Stimulated activated naive CD8-positive, alpha-beta T cell treated with anti-CD3 and anti-CD28 coated beads, Interleukin-15, Interleukin-2, amounts not matched to agents 100 ng/mL and 50 ng/mL, for 24 hours (primary cell): ENCODE measurements around the gene MBD3L2B.
"Not testable (repeated sequence)": the region's sequence is repeated elsewhere in the genome, so short reads cannot be mapped to it uniquely, and the experiment has no call there.

ENCODE experiments used
- H3K27ac Mint-ChIP-seq: one replicate; pipeline ENCODE4 v1.8.0; 2021; ENCODE audit warnings: mild to moderate bottlenecking, mixed read lengths
- H3K27me3 Mint-ChIP-seq: one replicate; pipeline ENCODE4 v1.8.0; 2021; ENCODE audit warnings: mixed read lengths
- H3K36me3 Mint-ChIP-seq: one replicate; pipeline ENCODE4 v1.8.0; 2021; ENCODE audit warnings: low read depth, mixed read lengths
- H3K4me1 Mint-ChIP-seq: one replicate; pipeline ENCODE4 v1.8.0; 2021; ENCODE audit warnings: low read depth, mixed read lengths
- H3K4me3 Mint-ChIP-seq: one replicate; pipeline ENCODE4 v1.8.0; 2021; ENCODE audit warnings: mild to moderate bottlenecking, mixed read lengths
- H3K9me3 Mint-ChIP-seq: one replicate; pipeline ENCODE4 v1.8.0; 2021; ENCODE audit warnings: mixed read lengths

Gene MBD3L2B

GRCh38 chr19:7021331-7021730, at the start of gene MBD3L2B:
Gene MBD3L2B (minus strand): TSS chr19:7021431. CDS start chr19:7021397, 34 bp downstream.
- H3K4me1 Mint-ChIP-seq, H3K4me3 Mint-ChIP-seq, H3K36me3 Mint-ChIP-seq, H3K27me3 Mint-ChIP-seq, H3K27ac Mint-ChIP-seq, H3K9me3 Mint-ChIP-seq: not testable (repeated sequence)

- H3K4me1 Mint-ChIP-seq = peaks cover 28% of the 10 kb centered on the region
- no peaks in the 10 kb centered on the region for H3K9me3 Mint-ChIP-seq
- H3K27ac Mint-ChIP-seq = peak overlapping the region; percentile 85
- H3K27me3 Mint-ChIP-seq = no peaks in the 10 kb centered on the region
- peaks cover 33% of the 10 kb centered on the region for H3K36me3 Mint-ChIP-seq
- H3K4me3 Mint-ChIP-seq = peak overlapping the region; percentile 95
Observed at GRCh38 chr19:7069904-7070226, 48.6 kb upstream of the MBD3L2B start.

DNA sequence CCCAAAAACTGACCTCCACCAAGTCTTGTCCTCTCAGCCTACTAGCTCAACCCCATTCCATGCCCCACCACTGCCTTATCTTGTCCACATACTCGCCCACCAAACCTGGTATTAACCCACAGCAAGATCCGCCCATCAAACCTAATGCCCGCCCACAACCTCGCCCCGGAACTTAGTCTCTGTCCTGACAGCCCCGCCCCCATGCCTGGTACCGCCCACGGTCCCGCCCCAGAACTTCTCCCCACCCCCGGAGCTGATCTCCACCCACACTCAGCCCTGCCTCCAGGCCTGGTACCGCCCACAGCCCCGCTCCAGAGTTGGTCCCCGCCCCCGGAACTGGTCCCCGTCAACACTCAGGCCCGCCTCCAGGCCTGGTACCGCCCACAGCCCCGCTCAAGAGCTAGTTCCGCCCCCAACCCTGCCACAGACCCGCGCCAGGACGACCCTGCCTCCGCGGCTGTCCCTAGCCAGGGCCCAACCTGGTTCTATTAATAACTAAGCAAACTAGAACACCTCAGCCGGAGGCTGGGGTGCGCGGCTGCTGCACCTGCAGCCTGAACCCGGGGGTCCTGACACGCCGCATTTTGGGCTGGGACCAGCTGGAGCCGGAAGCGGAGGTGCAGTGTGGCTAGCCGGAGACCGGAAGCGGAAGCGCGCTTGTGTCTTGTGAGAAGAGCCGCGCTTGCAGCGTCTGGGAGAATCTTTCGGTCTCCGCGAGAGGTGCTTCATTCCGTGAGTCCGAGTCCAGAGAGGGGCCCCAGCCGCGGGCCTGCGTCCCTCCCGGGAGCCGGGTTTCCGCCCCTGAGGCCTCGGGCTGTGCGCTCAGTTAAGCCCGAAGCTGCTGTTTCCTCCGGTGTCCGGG, 48.0 kb upstream of the MBD3L2B start, which contains the start of gene ZNF557:
Gene ZNF557 (plus strand): TSS at position 662 of the 862 bp plus-strand sequence. CDS start 5,372 bp downstream, outside the sequence.
- peaks cover 27% of the 10 kb centered on the region for H3K36me3 Mint-ChIP-seq
- no peaks in the 10 kb centered on the region for H3K27me3 Mint-ChIP-seq
- H3K4me1 Mint-ChIP-seq = peaks cover 28% of the 10 kb centered on the region
- peak within 1 kb of the TSS; percentile 85 for H3K27ac Mint-ChIP-seq
- peak within 1 kb of the TSS; percentile 95 for H3K4me3 Mint-ChIP-seq
- H3K9me3 Mint-ChIP-seq = no peaks in the 10 kb centered on the region

- Mint-ChIP-seq H3K27ac (peak overlapping the region; percentile 85), H3K36me3 (peaks cover 21% of the 10 kb centered on the region), H3K4me1 (peaks cover 28% of the 10 kb centered on the region), H3K9me3 (no peaks in the 10 kb centered on the region), H3K4me3 (peak overlapping the region; percentile 95), H3K27me3 (no peaks in the 10 kb centered on the region)
Observed at GRCh38 chr19:7068599-7068998, 47.4 kb upstream of the MBD3L2B start.

DNA sequence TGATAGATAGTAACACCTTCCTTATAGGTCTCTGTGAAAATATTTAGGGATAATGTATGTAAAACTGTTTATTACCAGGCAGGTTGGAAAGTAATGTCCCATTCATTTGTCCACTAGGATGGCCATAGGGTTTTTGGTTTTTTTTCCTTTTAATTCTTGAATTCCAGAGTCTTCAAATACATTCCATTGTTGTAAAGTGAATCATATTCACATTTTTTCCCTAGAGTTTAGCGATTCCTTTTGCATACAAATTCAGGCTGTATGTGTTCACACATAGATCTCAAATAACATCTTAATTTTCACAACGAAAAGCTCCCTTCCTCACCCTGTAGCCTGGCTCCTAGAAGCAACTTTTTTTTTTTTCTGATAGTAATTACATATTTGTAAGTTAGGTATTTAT, 46.5 kb upstream of the MBD3L2B start:
- Mint-ChIP-seq H3K27me3 (no peaks in the 10 kb centered on the region), H3K36me3 (peaks cover 15% of the 10 kb centered on the region), H3K4me1 (peaks cover 28% of the 10 kb centered on the region), H3K4me3 (no peak overlapping the region), H3K27ac (no peak overlapping the region), H3K9me3 (no peaks in the 10 kb centered on the region)

DNA sequence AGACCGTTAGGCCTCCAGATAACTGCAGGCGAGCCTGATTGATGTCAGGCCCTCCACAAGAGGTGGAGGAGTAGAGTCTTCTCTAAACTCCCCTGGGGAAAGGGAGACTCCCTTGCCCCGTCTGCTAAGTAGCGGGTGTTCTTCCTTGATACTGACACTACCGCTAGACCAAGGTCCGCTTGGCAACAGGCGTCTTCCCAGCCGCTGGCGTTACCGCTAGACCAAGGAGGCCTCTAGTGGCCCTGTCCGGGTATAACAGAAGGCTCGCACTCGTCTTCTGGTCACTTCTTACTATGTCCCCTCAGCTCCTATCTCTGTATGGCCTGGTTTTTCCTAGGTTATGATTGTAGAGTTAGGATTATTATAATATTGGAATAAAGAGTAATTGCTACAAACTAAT, 45.9 kb upstream of the MBD3L2B start:
- H3K27ac Mint-ChIP-seq, H3K36me3 Mint-ChIP-seq, H3K9me3 Mint-ChIP-seq, H3K4me3 Mint-ChIP-seq, H3K27me3 Mint-ChIP-seq: not testable (repeated sequence)
- peaks cover 22% of the 10 kb centered on the region for H3K4me1 Mint-ChIP-seq

DNA sequence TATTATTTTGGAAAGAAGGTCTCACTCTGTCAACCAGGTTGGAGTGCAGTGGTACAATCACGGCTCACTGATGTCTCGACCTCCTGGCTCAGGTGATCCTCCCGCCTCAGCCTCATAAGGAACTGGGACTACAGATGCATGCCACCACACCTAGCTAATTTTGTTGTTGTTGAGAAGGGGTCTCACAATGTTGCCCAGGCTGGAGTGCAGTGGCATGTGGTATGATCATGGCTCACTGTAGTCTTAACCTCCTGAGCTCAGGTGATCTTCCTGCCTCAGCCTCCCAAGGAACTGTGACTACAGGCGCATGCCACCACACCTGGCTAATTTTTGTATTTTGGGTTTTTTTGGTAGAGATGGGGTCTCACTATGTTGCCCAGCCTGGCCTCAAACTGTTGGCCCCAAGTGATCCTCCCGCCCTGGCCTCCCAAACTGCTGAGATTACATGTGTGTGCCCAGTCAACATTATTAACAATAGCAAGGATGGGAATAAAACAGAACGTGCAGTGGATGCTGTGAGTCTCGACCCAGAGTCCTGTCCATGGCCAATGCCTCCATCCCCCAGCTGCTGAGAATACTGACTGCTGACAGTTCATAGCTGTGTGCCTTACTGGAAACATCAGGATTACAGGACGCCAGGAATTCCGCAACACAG, 42.7 kb upstream of the MBD3L2B start:
- H3K27me3 Mint-ChIP-seq = no peaks in the 10 kb centered on the region
- no peaks in the 10 kb centered on the region for H3K9me3 Mint-ChIP-seq
- H3K4me1 Mint-ChIP-seq = peaks cover 2% of the 10 kb centered on the region
- H3K4me3 Mint-ChIP-seq = no peak overlapping the region
- no peak overlapping the region for H3K27ac Mint-ChIP-seq
- no peaks in the 10 kb centered on the region for H3K36me3 Mint-ChIP-seq

GRCh38 chr19:7063339-7063738, 42.1 kb upstream of the MBD3L2B start:
- no peak overlapping the region for H3K27ac Mint-ChIP-seq
- H3K4me3 Mint-ChIP-seq = no peak overlapping the region
- no peaks in the 10 kb centered on the region for H3K27me3 Mint-ChIP-seq
- no peaks in the 10 kb centered on the region for H3K4me1 Mint-ChIP-seq
- H3K36me3 Mint-ChIP-seq = no peaks in the 10 kb centered on the region
- H3K9me3 Mint-ChIP-seq = no peaks in the 10 kb centered on the region

DNA sequence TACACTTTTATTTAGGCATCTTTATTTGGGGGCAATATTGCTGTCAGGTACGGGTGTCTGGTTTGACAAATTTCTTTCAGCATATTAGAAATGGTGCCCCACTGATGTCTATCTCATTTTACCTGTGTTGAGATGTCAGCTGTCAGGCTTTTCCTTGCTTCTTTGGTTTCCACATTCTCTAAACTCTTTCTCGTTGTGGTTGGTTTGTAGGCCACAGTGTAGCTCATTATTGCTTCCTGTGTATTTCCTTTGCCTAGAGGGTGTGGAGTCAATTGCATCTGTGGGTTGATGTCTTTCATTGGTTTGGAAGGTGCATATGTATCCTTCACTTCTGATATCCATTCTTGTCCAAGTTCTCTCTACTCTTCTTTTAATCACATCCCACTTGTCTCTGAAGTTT, 38.7 kb upstream of the MBD3L2B start:
- not testable (repeated sequence) for H3K36me3 Mint-ChIP-seq, H3K4me1 Mint-ChIP-seq

DNA sequence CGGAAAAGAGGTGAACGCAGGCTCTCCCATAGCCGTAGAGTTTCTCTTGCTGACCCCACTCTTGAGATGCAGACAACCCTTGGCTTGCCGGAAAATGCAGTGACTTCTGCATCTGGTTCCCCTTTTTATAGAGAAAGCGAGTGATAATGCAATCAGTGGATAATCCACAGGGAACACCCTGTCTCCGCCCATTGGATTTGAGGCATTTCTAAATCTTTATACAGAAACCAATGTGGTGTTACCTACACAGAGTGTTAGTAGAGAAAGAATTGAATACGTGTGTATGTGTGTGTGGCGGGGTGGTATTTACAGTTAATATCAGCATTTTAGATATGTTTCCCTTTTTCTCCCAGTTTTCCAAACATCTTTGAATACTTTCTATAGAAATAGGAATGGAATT, 37.3 kb upstream of the MBD3L2B start, which contains the start of gene MBD3L3:
Gene MBD3L3 (minus strand): TSS at position 101 of the 400 bp plus-strand sequence. CDS start 71 bp downstream, at position 30.
- H3K36me3 Mint-ChIP-seq, H3K27me3 Mint-ChIP-seq, H3K4me1 Mint-ChIP-seq, H3K27ac Mint-ChIP-seq, H3K9me3 Mint-ChIP-seq, H3K4me3 Mint-ChIP-seq: not testable (repeated sequence)

More for the DNA sequence above, 38.7 kb upstream of the MBD3L2B start:
- H3K27ac Mint-ChIP-seq, H3K9me3 Mint-ChIP-seq, H3K27me3 Mint-ChIP-seq, H3K4me3 Mint-ChIP-seq: not testable (repeated sequence)

DNA sequence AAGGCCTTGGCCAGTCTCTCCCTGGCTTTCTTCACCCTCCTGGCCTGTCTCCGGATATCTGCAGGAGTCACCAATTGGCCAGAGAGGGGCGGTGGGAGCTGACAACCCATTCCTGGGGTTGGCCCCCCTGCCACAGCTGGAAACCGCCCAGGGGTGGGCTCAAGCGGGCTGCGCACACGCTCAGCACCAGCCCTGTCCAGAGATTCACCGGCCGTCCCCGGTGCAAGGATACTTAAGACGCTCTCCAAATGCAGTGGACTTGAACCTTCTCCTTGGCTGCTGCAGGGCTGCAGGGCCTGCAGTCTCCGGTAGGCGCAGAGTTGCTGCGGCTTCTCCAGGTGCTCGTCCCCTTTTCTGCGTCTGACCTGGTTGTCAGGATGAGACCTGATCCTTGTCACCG, 35.1 kb upstream of the MBD3L2B start:
- H3K27ac Mint-ChIP-seq, H3K9me3 Mint-ChIP-seq, H3K4me3 Mint-ChIP-seq, H3K4me1 Mint-ChIP-seq, H3K27me3 Mint-ChIP-seq, H3K36me3 Mint-ChIP-seq: not testable (repeated sequence)

DNA sequence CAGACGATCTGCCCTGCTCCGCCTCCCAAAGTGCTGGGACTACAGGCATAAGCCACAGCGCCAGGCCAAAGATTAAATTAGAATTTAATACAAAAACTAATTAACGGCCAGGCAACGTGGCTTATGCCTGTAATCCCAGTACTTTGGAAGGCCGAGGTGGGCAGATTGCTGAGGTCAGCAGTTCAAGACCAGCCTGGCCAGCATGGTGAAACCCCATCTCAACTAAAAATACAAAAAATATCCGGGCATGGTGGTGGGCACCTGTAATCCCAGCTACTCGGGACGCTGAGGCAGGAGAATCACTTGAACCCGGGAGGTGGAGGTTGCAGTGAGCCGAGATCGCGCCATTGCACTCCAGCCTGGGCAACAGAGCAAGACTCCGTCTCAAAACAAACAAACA, 34.4 kb upstream of the MBD3L2B start:
- H3K27me3 Mint-ChIP-seq, H3K4me3 Mint-ChIP-seq, H3K4me1 Mint-ChIP-seq, H3K36me3 Mint-ChIP-seq, H3K9me3 Mint-ChIP-seq, H3K27ac Mint-ChIP-seq: not testable (repeated sequence)

DNA sequence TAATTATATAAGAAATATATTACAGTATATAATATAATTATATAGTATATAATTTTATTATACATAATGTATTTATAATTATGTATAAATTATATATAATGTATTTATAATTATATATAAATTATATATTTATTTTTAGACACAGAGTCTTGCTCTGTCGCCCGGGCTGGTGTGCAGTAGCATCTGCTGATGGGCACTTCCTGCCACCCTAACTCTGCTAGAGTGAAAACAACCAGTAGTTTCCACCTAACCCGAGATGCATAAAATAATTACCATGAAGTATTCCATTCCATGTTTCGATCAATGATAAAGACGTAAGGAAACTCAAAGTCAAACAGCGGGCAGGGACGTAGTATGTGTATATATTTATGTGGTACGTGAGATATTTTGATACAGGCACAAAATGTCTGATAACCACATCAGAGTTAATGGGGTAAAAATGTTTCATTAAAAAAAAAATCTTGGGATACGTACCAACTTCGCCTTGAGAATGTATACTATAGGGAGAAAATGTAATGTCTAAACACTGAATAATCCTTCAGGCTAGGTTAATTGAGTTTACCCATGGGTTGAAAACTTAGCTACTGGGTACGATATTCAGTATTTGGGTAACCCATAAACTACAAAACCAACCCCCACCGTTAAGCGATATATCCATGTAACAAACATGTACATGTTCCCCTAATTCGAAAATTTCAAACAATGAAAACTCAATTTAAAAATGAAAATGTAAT, 33.6 kb upstream of the MBD3L2B start:
- not testable (repeated sequence) for H3K9me3 Mint-ChIP-seq, H3K36me3 Mint-ChIP-seq, H3K27me3 Mint-ChIP-seq, H3K4me3 Mint-ChIP-seq, H3K27ac Mint-ChIP-seq, H3K4me1 Mint-ChIP-seq

- not testable (repeated sequence) for H3K9me3 Mint-ChIP-seq, H3K4me1 Mint-ChIP-seq, H3K27ac Mint-ChIP-seq, H3K36me3 Mint-ChIP-seq, H3K4me3 Mint-ChIP-seq, H3K27me3 Mint-ChIP-seq
Observed at GRCh38 chr19:7052896-7053295, 31.7 kb upstream of the MBD3L2B start.

- not testable (repeated sequence) for H3K4me1 Mint-ChIP-seq, H3K36me3 Mint-ChIP-seq, H3K9me3 Mint-ChIP-seq, H3K4me3 Mint-ChIP-seq, H3K27ac Mint-ChIP-seq, H3K27me3 Mint-ChIP-seq
Observed at GRCh38 chr19:7051421-7051820, 30.2 kb upstream of the MBD3L2B start.
